Activated T-helper 1 cell treated with anti-CD3 and anti-CD28 coated beads, Interleukin-12 subunit alpha, Interleukin-12 subunit beta, Interleukin-2, Interleukin-4 antibody, amounts not matched to agents 30 ng/mL and 10 ng/mL and 1 ng/mL, durations not matched to agents 14 hours and 24 hours and 36 hours (primary cell): Measurements from ENCODE around the gene ZZZ3. TPM values are rescaled to one million over a fixed set of nuclear protein-coding genes. Genes with fewer than 3 reads are reported as not detected.
"Not testable (repeated sequence)": the region's sequence is repeated elsewhere in the genome, so short reads cannot be mapped to it uniquely, and the experiment has no call there.

ENCODE experiments used
- DNase-seq: peaks from one replicate; pipeline ENCODE4 v3.0.0; 2021; ENCODE audit warnings: low spot score
- H3K27ac Mint-ChIP-seq: one replicate; pipeline ENCODE4 v1.8.0; 2021; ENCODE audit warnings: mild to moderate bottlenecking, mixed read lengths
- H3K27me3 Mint-ChIP-seq: one replicate; pipeline ENCODE4 v1.8.0; 2022; ENCODE audit warnings: mild to moderate bottlenecking, moderate library complexity, mixed read lengths; ENCODE audit not compliant: insufficient read depth
- H3K36me3 Mint-ChIP-seq: one replicate; pipeline ENCODE4 v1.8.0; 2021; ENCODE audit warnings: low read depth, mixed read lengths
- H3K4me1 Mint-ChIP-seq: one replicate; pipeline ENCODE4 v1.8.0; 2021; ENCODE audit warnings: low read depth, mixed read lengths
- H3K4me3 Mint-ChIP-seq: one replicate; pipeline ENCODE4 v1.8.0; 2021; ENCODE audit warnings: mild to moderate bottlenecking, moderate library complexity, mixed read lengths
- H3K9me3 Mint-ChIP-seq: one replicate; pipeline ENCODE4 v1.8.0; 2021; ENCODE audit warnings: mixed read lengths
- intact Hi-C: fragments of 100-400 bp; cut with micrococcal nuclease; formaldehyde crosslinking; loops from one replicate; pipeline ENCODE4 v1.15.1; 2024
- total RNA-seq: library from RNA; stranded (reverse); gene quantifications from 2 replicates; pipeline ENCODE4 v1.2.3, GENCODE V29; 2022

The ZZZ3 gene
- total RNA-seq, 1 donor from 2014 or later: 41.8 TPM

- Mint-ChIP-seq H3K36me3 (peaks cover 3% of the 10 kb centered on the region), H3K27ac (peak overlapping the region; percentile 95), H3K4me1 (peaks cover 29% of the 10 kb centered on the region), H3K9me3 (no peaks in the 10 kb centered on the region), H3K4me3 (peak overlapping the region; percentile 96), H3K27me3 (no peaks in the 10 kb centered on the region)
- intact Hi-C loops: loop anchor here (1.0 to 10.0 kb wide), 10 partner anchors 76 to 1897 kb away; partner anchors contain the start of genes DNAJB4, IFI44L, MIGA1 and PIGK
- peak; percentile 90 for DNase-seq
These were observed 996 bp upstream of the ZZZ3 start for GRCh38 chr1:77683160-77684148.

GRCh38 chr1:77680173-77680572 lies 2.3 kb downstream of the ZZZ3 start:
- peaks cover 5% of the 10 kb centered on the region for H3K36me3 Mint-ChIP-seq
- no peaks in the 10 kb centered on the region for H3K27me3 Mint-ChIP-seq
- H3K27ac Mint-ChIP-seq: peak overlapping the region; percentile 2
- peaks cover 35% of the 10 kb centered on the region for H3K4me1 Mint-ChIP-seq
- DNase-seq: no peak
- intact Hi-C loops: loop anchor here (5.0 to 10.0 kb wide), 5 partner anchors 103 to 1525 kb away; partner anchors contain the start of gene IFI44L
- no peaks in the 10 kb centered on the region for H3K9me3 Mint-ChIP-seq
- H3K4me3 Mint-ChIP-seq: no peak overlapping the region

- intact Hi-C loops: no loop called here
- Mint-ChIP-seq H3K27me3 (no peaks in the 10 kb centered on the region), H3K4me3 (no peak overlapping the region), H3K9me3 (no peaks in the 10 kb centered on the region), H3K36me3 (peaks cover 5% of the 10 kb centered on the region), H3K27ac (no peak overlapping the region), H3K4me1 (peaks cover 36% of the 10 kb centered on the region)
- DNase-seq: no peak
These were observed 3.5 kb downstream of the ZZZ3 start for GRCh38 chr1:77678660-77679610.

- H3K27ac Mint-ChIP-seq, H3K4me3 Mint-ChIP-seq, intact Hi-C loops, H3K9me3 Mint-ChIP-seq, DNase-seq, H3K27me3 Mint-ChIP-seq, H3K36me3 Mint-ChIP-seq: not testable (repeated sequence)
- H3K4me1 Mint-ChIP-seq: peaks cover 51% of the 10 kb centered on the region
These were observed 7.7 kb downstream of the ZZZ3 start for GRCh38 chr1:77674807-77675206.

- no peak overlapping the region for H3K4me3 Mint-ChIP-seq
- intact Hi-C loops: no loop called here
- no peaks in the 10 kb centered on the region for H3K27me3 Mint-ChIP-seq
- H3K9me3 Mint-ChIP-seq: no peaks in the 10 kb centered on the region
- H3K4me1 Mint-ChIP-seq: peaks cover 54% of the 10 kb centered on the region
- no peak for DNase-seq
- no peak overlapping the region for H3K27ac Mint-ChIP-seq
- peaks cover 3% of the 10 kb centered on the region for H3K36me3 Mint-ChIP-seq
These were observed 8.6 kb downstream of the ZZZ3 start for GRCh38 chr1:77673716-77674355.

- no peak for DNase-seq
- H3K27ac Mint-ChIP-seq: no peak overlapping the region
- intact Hi-C loops: no loop called here
- no peak overlapping the region for H3K4me3 Mint-ChIP-seq
- peaks cover 52% of the 10 kb centered on the region for H3K4me1 Mint-ChIP-seq
- no peaks in the 10 kb centered on the region for H3K27me3 Mint-ChIP-seq
- H3K36me3 Mint-ChIP-seq: peaks cover 3% of the 10 kb centered on the region
- H3K9me3 Mint-ChIP-seq: no peaks in the 10 kb centered on the region
These were observed 9.4 kb downstream of the ZZZ3 start for GRCh38 chr1:77673030-77673429.

- no peak for DNase-seq
- Mint-ChIP-seq H3K27ac (no peak overlapping the region), H3K4me3 (no peak overlapping the region), H3K4me1 (peaks cover 54% of the 10 kb centered on the region), H3K27me3 (no peaks in the 10 kb centered on the region), H3K36me3 (peaks cover 3% of the 10 kb centered on the region), H3K9me3 (no peaks in the 10 kb centered on the region)
- intact Hi-C loops: no loop called here
These were observed 10.1 kb downstream of the ZZZ3 start for GRCh38 chr1:77672374-77672773.

GRCh38 chr1:77671836-77672235 lies 10.6 kb downstream of the ZZZ3 start:
- Mint-ChIP-seq H3K9me3 (no peaks in the 10 kb centered on the region), H3K4me3 (no peak overlapping the region), H3K27ac (no peak overlapping the region), H3K36me3 (peaks cover 3% of the 10 kb centered on the region), H3K4me1 (peaks cover 56% of the 10 kb centered on the region), H3K27me3 (no peaks in the 10 kb centered on the region)
- intact Hi-C loops: no loop called here
- DNase-seq: no peak

- H3K27me3 Mint-ChIP-seq: no peaks in the 10 kb centered on the region
- H3K9me3 Mint-ChIP-seq: no peaks in the 10 kb centered on the region
- no peak overlapping the region for H3K27ac Mint-ChIP-seq
- DNase-seq: no peak
- peaks cover 56% of the 10 kb centered on the region for H3K4me1 Mint-ChIP-seq
- peaks cover 2% of the 10 kb centered on the region for H3K36me3 Mint-ChIP-seq
- intact Hi-C loops: no loop called here
- H3K4me3 Mint-ChIP-seq: no peak overlapping the region
These were observed 12.1 kb downstream of the ZZZ3 start for GRCh38 chr1:77670330-77670729.

GRCh38 chr1:77668924-77669449 lies 13.5 kb downstream of the ZZZ3 start:
- peak overlapping the region; percentile 27 for H3K27ac Mint-ChIP-seq
- no peaks in the 10 kb centered on the region for H3K27me3 Mint-ChIP-seq
- no peak overlapping the region for H3K4me3 Mint-ChIP-seq
- peaks cover 2% of the 10 kb centered on the region for H3K36me3 Mint-ChIP-seq
- intact Hi-C loops: no loop called here
- no peak for DNase-seq
- H3K4me1 Mint-ChIP-seq: peaks cover 53% of the 10 kb centered on the region
- H3K9me3 Mint-ChIP-seq: no peaks in the 10 kb centered on the region

GRCh38 chr1:77664939-77665516 lies 17.4 kb downstream of the ZZZ3 start:
- Mint-ChIP-seq H3K4me1 (peaks cover 24% of the 10 kb centered on the region), H3K27ac (no peak overlapping the region)
- intact Hi-C loops: no loop called here

GRCh38 chr1:77661696-77662095 lies 20.8 kb downstream of the ZZZ3 start:
- intact Hi-C loops: no loop called here
- DNase-seq: no peak
- no peaks in the 10 kb centered on the region for H3K9me3 Mint-ChIP-seq
- H3K36me3 Mint-ChIP-seq: peaks cover 6% of the 10 kb centered on the region
- H3K27ac Mint-ChIP-seq: no peak overlapping the region
- no peak overlapping the region for H3K4me3 Mint-ChIP-seq
- H3K27me3 Mint-ChIP-seq: no peaks in the 10 kb centered on the region
- peaks cover 5% of the 10 kb centered on the region for H3K4me1 Mint-ChIP-seq

More at GRCh38 chr1:77664939-77665516, 17.4 kb downstream of the ZZZ3 start:
- Mint-ChIP-seq H3K36me3 (peaks cover 6% of the 10 kb centered on the region), H3K27me3 (no peaks in the 10 kb centered on the region), H3K4me3 (no peak overlapping the region), H3K9me3 (no peaks in the 10 kb centered on the region)
- no peak for DNase-seq
